Esophagus muscularis mucosa (tissue), 4 donors: ENCODE results near the gene ACLY. TPM values are rescaled to one million over a fixed set of nuclear protein-coding genes. Genes with fewer than 3 reads are reported as not detected.

Experiments
- DNase-seq: peaks from one replicate; pipeline ENCODE4 v3.0.0-alpha.2; 2017; ENCODE audit errors: extremely low spot score
- H3K27ac ChIP-seq, 4 donors: fragments of 200-600 bp; sonication (generic); replicated peaks in 1 of 4; 1 replicate in 3 of 4; 2 replicates in 1 of 4; pipeline ENCODE4 v1.5.1; 2016 to 2019; ENCODE audit warnings: mild to moderate bottlenecking in 1 of 4
- H3K27me3 ChIP-seq, 4 donors: fragments of 200-600 bp; sonication (generic); one replicate each; pipeline versions ENCODE4 v1.5.1 to v1.6.0; 2016 to 2019
- H3K36me3 ChIP-seq, 4 donors: fragments of 200-600 bp; sonication (generic); one replicate each; pipeline ENCODE4 v1.5.1; 2016 to 2019
- H3K4me1 ChIP-seq, 4 donors: fragments of 200-600 bp; sonication (generic); one replicate each; pipeline ENCODE4 v1.5.1; 2016 to 2019
- H3K4me3 ChIP-seq, 4 donors: fragments of 200-600 bp; sonication (generic); 1 replicate in 2 of 4; 2 replicates in 2 of 4; pipeline ENCODE4 v1.5.1; 2016 to 2019; ENCODE audit warnings: mild to moderate bottlenecking in 4 of 4, moderate library complexity in 1 of 4
- H3K9me3 ChIP-seq, 4 donors: fragments of 200-600 bp; sonication (generic); 1 replicate in 3 of 4; 2 replicates in 1 of 4; pipeline ENCODE4 v1.5.1; 2016 to 2019
- CTCF ChIP-seq, 3 experiments: fragments of 200-600 bp in 2 of 3; fragments of 450-650 bp in 1 of 3; sonication (generic) in 2 of 3; IDR thresholded peaks; one replicate each; pipeline ENCODE4 v1.5.1; 2017 to 2019; ENCODE audit warnings: antibody characterized with exemption in 3 of 3, mild to moderate bottlenecking in 2 of 3, moderate library complexity in 1 of 3
- EP300 ChIP-seq: sonication (generic); formaldehyde crosslinking; IDR thresholded peaks from one replicate; pipeline ENCODE4 v1.6.1; 2017; ENCODE audit warnings: antibody characterized with exemption
- POLR2A ChIP-seq: fragments of 450-650 bp; IDR thresholded peaks from one replicate; pipeline ENCODE4 v1.6.1; 2017; ENCODE audit warnings: antibody characterized with exemption, moderate library complexity, mild to moderate bottlenecking, low read depth
- POLR2AphosphoS5 ChIP-seq, 2 donors: sonication (generic); formaldehyde crosslinking; IDR thresholded peaks; one replicate each; pipeline ENCODE4 v1.6.1; 2017; ENCODE audit warnings: antibody characterized with exemption in 2 of 2
- WGBS: methylation state at CpG from one replicate; pipeline ENCODE4 v1.1.5; 2018; 5-methylcytosine and 5-hydroxymethylcytosine counted together
- intact Hi-C: fragments of 100-400 bp; cut with DNase I; formaldehyde crosslinking; loops from one replicate; pipeline ENCODE4 v1.15.1; 2023
- total RNA-seq, 4 donors: library from RNA; depleted of rRNA; stranded (reverse); fragments of >200 nt; gene quantifications; one replicate each; pipeline versions ENCODE4 v1.1.0 to v1.2.1, GENCODE V29; 2016

Gene ACLY
- total RNA-seq, 4 donors from 2014 or later = 52.3 to 87.7 (median 71.3) TPM

- H3K4me3 ChIP-seq = no peak overlapping the region
- H3K4me1 ChIP-seq = peaks cover 19 to 36% (median 29%) of the 10 kb centered on the region in 4 donors
- H3K36me3 ChIP-seq = peaks cover 0 to 4% (median 0%) of the 10 kb centered on the region in 4 donors
- intact Hi-C loops = no loop called here
- TF ChIP-seq POLR2AphosphoS5 (IDR thresholded peaks at IDR 0.05) = no peak
- TF ChIP-seq POLR2A = no peak
- TF ChIP-seq EP300 = no peak
- no peak for TF ChIP-seq CTCF (IDR thresholded peaks at IDR 0.05)
- DNase-seq = no peak
- H3K27me3 ChIP-seq = no peaks in the 10 kb centered on the region
- H3K27ac ChIP-seq = peak overlapping the region; percentile 82 to 94 (median 92)
- 87% methylated on average over 7 of the region's 7 CpGs for WGBS
- H3K9me3 ChIP-seq = no peaks in the 10 kb centered on the region
These were observed 1.3 kb upstream of the ACLY start for GRCh38 chr17:41919840-41920579.

- DNase-seq = no peak
- Histone ChIP-seq H3K4me1 (peaks cover 21 to 40% (median 31%) of the 10 kb centered on the region in 4 donors), H3K4me3 (peak overlapping the region; percentile 63 to 99 (median 90)), H3K27ac (peak overlapping the region; percentile 82 to 94 (median 92)), H3K9me3 (no peaks in the 10 kb centered on the region), H3K27me3 (no peaks in the 10 kb centered on the region), H3K36me3 (peaks cover 0 to 7% (median 0%) of the 10 kb centered on the region in 4 donors)
- TF ChIP-seq POLR2A (no peak), EP300 (no peak), CTCF (IDR thresholded peaks at IDR 0.05) (no peak), POLR2AphosphoS5 (IDR thresholded peaks at IDR 0.05) (peak in 1 of 2 donors; percentile 25)
- WGBS = 25% methylated on average over 20 of the region's 33 CpGs
- intact Hi-C loops = no loop called here
These were observed 540 bp upstream of the ACLY start for GRCh38 chr17:41919165-41919817.

- 4% methylated on average over 18 of the region's 26 CpGs for WGBS
- TF ChIP-seq POLR2A = no peak
- TF ChIP-seq EP300 = no peak
- TF ChIP-seq POLR2AphosphoS5 (IDR thresholded peaks at IDR 0.05) = no peak
- TF ChIP-seq CTCF (IDR thresholded peaks at IDR 0.05) = no peak
- Histone ChIP-seq H3K27me3 (no peaks in the 10 kb centered on the region), H3K36me3 (peaks cover 7 to 16% (median 10%) of the 10 kb centered on the region in 4 donors), H3K4me3 (peak overlapping the region; percentile 63 to 99 (median 90)), H3K9me3 (no peaks in the 10 kb centered on the region), H3K27ac (peak overlapping the region; percentile 82 to 94 (median 92)), H3K4me1 (peaks cover 23 to 50% (median 36%) of the 10 kb centered on the region in 4 donors)
- DNase-seq = no peak
- intact Hi-C loops = no loop called here
These were observed 955 bp downstream of the ACLY start for GRCh38 chr17:41917679-41918313.

GRCh38 chr17:41917192-41917591, 1.6 kb downstream of the ACLY start:
- DNase-seq = no peak
- Histone ChIP-seq H3K4me1 (peaks cover 23 to 50% (median 36%) of the 10 kb centered on the region in 4 donors), H3K27ac (peak overlapping the region in 3 of 4 donors; percentile 82 to 94 (median 91)), H3K4me3 (peak overlapping the region; percentile 63 to 99 (median 90)), H3K27me3 (no peaks in the 10 kb centered on the region), H3K9me3 (no peaks in the 10 kb centered on the region), H3K36me3 (peaks cover 11 to 22% (median 16%) of the 10 kb centered on the region in 4 donors)
- TF ChIP-seq EP300 (no peak), CTCF (IDR thresholded peaks at IDR 0.05) (no peak)
- WGBS = 24% methylated on average over 4 of the region's 4 CpGs
- intact Hi-C loops = no loop called here
